Measurements from ENCODE around the gene TRPC3. TPM values are rescaled to one million over a fixed set of nuclear protein-coding genes. Genes with fewer than 3 reads are reported as not detected.

The TRPC3 gene
- total RNA-seq, result not detected in 2 replicates

DNA sequence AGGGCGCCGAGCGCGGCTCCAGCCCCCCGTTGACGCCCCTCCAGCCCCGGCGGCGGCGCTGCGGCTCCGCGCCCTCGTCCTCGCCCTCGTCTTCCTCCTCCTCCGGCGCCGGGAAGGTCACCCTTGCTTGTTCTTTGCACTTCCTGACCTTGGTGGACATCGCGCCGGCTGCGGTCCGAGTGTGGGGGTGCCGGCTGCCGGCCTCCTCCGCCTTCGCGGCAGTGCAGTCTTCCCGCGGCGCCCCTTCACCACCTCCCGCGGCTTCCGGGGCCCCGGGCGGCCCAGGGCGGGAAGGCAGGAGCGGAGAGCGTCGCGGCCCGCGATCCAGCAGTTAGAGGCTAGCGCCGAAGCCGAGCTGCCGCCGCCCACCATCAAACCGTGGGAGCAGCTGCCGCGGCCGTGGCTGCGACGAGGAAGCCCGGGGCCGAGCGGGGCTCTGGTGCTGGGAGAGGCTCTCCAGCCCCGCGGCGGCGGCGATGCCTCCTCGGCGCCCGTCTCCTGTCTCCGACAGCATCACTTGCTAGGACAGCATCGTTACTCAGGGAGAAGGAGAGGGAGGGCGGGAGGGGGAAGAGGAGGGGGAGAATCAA lies at the start of gene TRPC3:
Gene TRPC3 (minus strand): TSS at position 540 of the 590 bp plus-strand sequence. CDS start 380 bp downstream, at position 160.

DNA sequence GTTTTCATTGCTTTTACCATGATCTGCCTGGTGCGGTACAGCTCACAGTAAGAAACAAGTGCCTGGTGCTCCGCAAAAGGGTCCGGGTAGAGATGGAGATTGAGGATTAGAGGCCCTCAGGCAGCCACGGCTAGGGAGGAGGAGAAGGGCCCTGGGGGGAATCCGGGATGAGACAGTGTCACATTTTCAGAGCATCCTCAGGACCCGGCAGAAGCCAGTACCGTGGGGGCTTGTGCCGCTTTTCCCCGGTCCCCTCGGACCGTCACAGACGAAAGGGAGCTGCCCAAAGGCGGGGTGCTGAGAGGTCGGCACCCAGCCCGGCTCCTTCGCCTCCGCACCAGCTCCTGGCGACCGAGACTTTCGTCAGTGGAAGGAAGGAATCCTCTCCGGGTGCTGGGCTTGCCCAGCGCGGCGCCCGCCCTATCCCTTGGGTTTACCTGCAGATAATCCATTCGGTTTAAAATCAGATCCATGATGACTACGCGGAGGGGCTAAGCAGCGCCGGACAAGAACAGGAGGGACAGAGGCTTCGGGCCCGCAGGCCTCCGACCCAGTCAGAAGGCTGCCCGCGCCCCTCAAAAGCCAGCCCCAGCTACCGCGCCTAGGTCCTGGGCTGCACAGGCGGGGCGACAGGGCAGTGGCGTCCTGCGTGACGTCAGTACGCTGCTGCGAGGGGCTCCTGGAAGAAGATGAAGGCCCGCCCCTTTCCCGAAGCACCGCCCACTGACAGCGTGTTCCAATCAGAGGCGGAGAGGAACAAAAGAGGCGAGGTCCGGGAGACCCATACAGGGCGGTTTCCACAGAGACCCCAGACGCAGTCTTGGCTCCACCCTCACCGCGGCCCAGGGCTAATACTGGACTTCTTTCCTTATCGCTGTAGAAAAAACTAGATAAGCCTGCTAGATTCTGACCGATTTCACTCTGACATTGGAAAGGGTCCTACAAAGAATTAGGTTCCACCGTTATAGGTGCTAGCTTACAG lies 81.7 kb downstream of the TRPC3 start, which contains the start of gene BBS7:
Gene BBS7 (minus strand): TSS at position 634 of the 982 bp plus-strand sequence. CDS start 161 bp downstream, at position 473.

Other genes with a start within 250 kb of the TRPC3 start
- gene SMIM43, start 186.9 kb downstream of the TRPC3 start, total RNA-seq, result 0.24 TPM in 1 of 2 replicates, not detected in the other
- gene EXOSC9, start 150.7 kb downstream of the TRPC3 start, total RNA-seq, result 14.5 and 15.3 TPM in 2 replicates
- 1.9 and 9.4 TPM in 2 replicates for gene CCNA2, start 128.2 kb downstream of the TRPC3 start, total RNA-seq
- gene BBS7, start 81.6 kb downstream of the TRPC3 start, total RNA-seq, result 19.0 and 19.8 TPM in 2 replicates
- 48.9 and 52.2 TPM in 2 replicates for gene BLTP1, start 200.3 kb upstream of the TRPC3 start, total RNA-seq